HG02798 (cell line): ENCODE results near the gene SOHLH1.
"Not testable (repeated sequence)": the region's sequence is repeated elsewhere in the genome, so short reads cannot be mapped to it uniquely, and the experiment has no call there.

Experiments
- ATAC-seq: cut with Tn5 transposase; IDR thresholded peaks from one replicate; pipeline ENCODE4 v1.9.1; 2021; ENCODE audit warnings: mild to moderate bottlenecking; ENCODE audit not compliant: unreplicated experiment, poor library complexity

Gene SOHLH1

DNA sequence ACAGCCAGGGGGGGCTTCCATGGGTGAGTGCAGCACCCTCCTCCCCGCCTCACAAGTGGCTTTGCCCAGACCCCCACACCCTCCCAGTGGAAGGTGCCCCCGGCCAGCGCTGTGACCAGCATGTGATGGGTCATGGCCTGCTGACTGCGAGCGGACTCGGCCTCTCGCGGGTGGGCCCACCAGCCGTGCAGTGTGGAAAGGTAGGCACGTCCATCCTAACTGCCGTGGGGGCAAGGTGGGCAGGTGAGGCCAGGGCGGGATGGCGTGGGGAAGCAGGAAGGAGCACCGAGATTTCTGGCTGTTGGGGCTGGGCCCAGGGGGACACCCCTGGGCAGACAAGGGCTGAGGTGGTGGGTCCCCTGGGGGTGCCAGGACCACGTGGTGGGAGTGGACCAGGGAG lies 12.1 kb downstream of the SOHLH1 start:
- ATAC-seq: no peak

DNA sequence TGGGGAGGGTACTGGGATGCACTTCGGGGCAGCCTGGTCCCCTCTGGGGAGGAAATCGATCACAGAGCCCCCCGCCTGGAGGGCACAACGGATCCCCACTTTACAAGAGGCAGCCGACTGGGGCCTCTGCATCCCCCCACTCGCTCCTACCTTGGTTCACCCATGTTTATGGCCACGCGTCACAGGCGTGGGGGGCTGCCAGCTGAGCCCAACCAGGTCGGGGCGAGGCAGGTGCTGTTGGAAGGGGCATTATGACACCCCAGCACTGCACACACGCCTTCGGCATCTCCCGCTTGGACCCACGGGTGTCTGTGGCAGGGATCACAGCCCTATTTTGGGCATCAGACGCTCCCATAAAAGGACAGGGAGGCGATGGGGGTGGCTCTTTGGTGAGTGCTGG lies 14.6 kb downstream of the SOHLH1 start:
- no peak for ATAC-seq

DNA sequence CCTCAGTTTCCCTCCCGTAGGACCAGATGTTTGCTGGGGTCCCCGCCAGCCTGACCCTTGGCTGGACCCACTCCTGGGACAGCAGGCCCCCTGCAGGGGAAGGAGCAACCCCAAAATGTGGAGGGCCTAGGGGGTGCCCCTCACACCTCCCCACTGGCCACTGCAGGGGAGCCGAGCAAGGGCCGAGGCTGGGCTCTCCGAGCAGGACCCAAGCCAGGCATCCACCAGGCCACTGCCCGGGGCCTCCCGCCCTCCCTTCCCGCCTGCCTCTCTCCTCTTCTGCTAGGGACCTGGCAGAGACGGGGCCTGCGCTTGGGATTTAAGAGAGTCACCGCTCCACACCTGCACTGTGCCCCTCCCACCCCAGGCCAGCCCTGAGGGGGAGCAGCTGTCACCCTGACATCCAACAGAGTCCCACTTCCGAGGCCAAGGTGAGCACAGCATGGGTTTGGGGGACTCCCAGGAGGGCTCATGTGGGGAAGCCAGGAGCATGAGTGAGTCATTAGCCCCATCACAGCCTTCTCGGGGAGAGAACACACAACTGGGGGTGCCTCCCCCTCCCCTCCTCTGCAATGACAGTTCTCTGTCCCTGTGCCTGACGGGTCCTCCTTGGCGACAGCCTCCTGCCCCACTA lies 15.8 kb downstream of the SOHLH1 start:
- no peak for ATAC-seq

DNA sequence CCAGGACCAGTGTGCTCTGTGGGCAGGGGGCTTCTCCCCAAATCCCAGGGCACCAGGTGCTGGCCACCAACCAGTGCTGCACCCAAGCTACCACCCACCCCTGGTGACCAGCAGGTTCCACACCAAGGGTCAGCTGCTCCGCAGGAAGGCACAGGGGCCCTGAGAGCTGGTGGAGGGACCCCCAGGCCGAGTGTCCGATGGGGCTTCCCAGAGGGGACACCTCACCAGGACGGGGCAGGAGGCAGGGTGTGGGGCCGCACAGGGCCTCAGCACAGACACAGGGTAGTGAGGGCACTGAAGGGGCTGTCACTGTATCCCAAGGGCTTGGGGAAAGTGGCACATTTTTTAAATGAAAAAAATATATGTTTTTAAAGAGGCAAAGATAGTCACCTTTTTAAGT lies 18.1 kb downstream of the SOHLH1 start:
- ATAC-seq: no peak

DNA sequence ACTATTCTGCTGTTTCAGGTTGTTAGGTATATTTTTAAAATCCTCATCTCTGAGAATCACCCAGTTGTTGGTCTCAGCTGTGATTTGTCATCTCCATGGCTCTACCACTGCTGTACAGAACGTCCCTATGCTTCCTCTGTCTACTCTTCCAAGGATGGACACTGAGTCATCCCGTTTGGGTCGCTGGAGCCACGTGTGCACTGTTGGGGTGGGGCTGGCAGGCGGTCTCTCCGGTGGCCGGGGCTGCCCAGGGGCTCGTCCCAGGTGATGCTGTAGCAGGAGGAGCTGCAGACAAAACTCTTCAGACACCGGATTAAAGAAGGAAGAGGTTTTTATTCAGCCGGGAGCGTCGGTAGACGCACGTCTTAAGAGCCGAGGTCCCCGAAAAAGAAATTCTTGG lies 19.2 kb downstream of the SOHLH1 start:
- no peak for ATAC-seq

DNA sequence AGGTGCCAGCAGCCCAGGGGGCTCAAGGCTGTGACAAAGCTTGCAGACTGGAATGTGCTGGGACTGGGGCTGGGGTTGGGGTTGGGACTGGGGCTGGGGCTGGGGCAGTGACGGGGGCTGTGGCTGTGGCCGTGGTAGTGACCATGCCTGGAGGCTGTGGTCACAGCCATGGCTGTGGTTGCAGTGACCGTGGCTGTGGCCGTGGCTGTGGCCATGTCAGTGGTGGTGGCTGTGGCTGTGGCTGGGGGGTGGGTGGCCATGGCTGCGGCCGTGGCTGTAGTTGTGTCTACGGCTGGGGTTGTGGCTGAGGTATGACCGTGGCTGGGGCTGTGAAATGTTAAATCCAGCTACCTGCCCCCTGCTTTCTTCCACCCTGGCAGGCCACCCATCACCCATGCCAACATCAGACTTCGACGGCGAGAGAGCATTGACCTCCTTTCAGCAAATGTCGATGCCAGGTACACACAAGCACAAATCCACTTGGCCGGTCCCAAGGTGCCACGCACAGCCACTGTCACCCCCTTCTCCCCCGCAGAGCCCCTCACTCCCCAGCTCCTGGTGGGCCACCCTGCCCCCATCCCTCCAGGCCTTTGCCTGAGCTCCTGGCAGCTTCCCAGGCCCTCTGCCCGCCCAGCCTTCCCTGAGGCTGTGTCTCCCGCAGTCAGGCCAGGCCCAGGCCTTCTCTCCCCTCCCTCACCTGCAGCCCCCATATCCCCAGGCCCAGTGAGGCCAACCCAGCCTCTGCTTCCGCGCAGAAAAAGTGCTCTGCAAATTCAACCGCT lies 20.9 kb downstream of the SOHLH1 start:
- ATAC-seq: no peak

DNA sequence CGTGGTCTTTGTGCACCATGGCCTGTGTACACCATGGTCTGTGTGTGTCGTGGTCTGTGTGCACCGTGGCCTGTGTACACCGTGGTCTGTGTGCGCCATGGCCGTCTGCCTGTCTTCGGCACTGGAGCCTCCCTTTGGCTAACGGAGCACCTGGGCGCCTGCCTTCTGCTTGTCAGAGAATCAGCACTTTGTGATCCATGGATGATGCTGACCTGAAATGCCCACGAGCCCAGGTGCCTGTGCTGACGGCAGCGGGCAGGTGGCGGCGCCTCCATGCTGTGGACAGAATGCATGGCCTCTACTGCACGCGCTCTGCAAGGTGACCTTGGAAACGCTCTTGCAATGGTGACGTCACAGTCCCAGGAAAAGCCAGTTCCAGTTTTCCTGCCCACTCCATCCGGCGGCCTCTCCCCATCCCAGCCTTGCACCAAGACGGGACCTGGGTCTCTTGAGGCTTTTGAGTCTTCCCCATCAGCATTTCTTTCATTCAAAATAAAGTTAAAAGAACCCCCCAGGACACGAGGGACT lies 21.6 kb downstream of the SOHLH1 start:
- no peak for ATAC-seq

DNA sequence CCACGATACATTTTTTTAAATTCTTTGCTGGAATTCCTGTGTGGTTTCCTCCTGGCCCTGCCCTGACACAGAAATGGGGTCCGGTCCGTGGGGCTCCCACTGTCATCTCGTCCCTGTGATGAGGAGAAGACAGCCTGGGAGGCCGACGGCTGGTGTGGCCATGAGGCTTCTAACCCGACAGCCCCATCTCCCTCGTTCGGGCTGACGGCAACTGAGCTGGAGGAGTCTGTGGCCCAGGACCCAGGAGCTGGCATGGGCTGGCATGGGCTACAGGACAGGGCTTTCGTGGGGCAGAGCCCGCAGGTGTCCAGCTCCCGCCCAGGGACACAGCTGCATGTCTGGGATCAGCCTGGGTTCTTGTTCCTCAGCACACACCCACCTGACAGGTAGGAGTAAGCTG lies 22.4 kb downstream of the SOHLH1 start:
- no peak for ATAC-seq

DNA sequence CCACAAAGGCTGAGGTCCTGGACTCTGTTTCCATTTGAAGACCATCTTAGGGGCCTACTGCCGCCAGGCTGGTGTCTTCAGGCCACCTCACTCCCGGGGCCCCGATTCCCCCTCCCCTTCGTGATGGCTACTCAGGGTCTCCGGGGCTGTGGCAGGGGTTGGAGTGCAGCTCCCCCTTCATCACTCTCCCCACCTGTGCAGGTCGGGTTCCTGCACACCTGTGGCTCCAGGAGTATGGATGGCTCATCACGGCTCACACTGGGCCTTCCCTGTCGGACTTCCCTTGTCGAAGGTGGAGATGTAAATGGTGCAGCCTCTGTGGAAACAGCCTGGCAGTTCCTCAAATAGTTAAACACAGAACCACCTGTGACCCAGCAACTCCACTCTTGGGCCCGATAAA lies 24.3 kb downstream of the SOHLH1 start:
- ATAC-seq: no peak

DNA sequence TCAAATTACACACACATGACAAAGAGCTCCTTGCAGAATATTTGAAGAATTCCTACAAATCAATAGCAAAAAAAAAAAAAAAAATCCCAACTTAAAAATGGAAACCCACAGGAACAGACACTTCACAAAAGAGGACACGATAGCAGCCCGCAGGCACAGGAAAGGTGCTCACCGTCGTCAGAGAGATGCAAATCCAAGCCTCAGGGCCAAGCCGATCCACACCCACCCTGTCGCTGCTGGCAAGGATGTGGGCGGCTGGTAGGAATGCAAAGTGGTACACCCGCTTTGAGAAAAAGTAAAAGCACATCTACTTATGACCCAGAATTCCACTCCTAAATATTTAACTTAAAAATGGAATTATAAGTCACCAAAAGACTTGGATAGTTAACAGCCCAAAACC lies 25.3 kb downstream of the SOHLH1 start:
- no peak for ATAC-seq

DNA sequence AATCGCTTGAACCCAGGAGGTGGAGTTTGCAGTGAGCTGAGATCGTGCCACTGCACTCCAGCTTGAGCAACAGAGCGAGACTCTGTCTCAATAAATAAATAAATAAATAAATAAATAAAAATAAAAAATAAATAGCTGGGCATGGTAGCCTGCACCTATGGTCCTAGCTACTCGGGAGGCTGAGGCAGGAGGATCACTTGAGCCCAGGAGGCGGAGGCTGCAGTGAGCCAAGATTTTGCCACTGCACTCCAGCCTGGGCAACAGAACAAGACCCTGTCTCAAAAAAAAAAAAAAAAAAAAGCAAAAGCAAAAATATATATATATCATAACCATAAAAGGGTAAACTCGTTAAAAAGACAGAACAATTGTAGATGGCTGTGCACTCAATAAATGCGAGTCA lies 26.5 kb downstream of the SOHLH1 start:
- not testable (repeated sequence) for ATAC-seq

DNA sequence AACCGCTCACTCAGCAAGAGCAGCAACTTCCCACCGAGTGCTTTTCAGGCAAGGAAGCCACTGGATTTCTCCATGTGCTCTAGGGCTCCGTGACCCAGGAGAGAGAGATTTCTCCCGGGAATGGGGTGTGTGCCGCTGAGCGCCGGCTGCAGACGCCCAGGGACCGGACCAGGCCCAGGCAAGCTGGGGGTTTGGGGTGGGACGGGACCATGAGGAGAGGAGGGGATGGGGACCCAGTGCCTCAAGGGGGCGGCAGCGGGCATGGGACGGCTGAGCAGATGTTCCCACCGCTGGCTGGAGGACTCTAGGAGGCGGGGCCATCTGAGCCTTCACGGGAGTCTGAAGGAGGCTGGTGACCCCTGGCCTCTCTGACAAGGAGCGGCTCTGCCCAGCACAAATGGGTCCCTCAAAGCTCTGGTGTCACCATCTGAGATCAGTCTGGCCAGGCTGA lies 27.7 kb downstream of the SOHLH1 start:
- ATAC-seq: no peak

DNA sequence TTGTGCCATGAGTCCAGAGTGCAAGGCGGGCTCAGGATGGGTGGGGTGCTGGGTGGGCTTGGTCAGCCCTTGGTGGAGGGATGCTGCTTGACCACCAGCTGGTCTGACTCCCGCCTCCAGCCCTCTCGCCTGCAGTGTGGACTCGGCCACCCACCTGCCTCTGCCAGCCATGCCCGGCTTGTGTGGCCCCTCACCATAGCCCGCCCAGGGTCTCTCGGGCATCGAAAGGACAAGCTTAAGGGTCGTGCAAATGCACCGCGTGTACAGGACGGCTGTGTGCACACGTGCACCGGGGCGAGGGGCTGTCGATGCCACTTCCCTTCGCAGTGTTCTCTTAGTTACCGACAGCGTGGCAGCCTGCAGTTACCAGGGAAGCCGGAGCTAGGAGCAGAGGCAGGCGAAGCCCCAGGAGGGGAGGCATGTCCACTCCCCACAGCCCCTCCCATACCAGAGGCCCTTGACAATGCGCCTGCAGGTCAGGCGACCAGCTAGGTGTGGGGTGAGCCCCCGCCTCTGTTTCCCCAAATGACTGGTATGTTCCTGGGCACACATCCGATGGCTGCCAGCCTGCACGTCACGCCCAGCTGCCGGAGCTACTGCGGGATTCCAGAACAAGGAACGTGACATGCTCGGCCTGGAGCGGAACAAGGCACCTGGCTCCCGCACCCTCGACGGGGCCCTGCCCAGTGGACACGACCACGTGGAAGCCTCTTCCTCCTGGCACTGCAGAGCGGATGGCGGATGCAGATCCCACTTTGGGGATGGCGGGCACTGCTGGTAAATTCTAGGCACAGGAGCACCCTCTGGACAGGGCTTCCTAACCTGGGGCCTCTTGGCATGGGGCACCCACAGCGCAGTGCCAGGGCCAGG lies 28.3 kb downstream of the SOHLH1 start:
- no peak for ATAC-seq

DNA sequence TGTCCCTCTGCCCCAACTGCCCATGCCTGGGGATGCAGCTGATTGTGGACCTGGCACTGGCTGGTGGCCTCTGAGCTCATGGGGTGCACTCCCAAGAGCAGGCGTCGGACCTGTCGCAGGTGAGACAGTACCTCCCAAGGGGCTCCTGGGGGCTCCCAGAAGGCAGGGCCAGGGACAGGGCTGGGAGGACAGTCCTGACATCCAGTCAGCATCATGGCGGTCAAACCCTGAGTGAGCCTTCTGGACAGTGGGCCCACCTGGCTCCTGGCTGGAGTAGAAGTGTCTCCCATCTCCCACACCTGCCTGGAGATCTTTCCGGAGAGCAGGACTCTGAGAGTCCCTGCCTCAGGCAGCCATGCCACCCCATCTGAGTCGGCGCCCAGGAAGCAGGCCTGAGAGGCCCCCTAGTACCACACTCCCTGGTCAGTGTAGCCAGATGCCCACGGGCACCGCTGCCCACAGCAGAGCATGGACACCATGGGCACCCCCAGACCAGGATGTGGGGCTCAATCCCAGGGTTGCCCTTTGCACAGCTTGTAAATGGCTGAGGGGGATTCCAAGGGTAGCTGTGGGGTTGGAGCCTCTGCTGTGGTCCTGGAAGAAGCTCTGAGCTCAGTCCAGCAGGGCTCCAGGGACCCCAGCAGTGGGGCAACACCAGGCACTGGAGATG lies 29.5 kb downstream of the SOHLH1 start:
- ATAC-seq: no peak

DNA sequence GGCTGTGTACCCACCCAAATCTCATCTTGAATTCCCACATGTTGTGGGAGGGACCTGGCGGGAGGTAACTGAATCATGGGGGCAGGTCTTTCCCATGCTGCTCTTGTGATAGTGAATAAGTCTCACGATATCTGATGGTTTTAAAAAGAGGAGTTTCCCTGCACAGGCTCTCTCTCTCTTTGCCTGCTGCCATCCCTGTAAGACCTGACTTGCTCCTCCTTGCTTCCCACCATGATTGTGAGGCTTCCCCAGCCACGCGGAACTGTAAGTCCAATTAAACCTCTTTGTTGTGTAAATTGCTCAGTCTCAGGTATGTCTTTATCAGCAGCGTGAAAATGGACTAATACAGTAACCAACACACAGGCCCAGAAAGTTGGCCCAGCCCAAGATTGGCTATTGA lies 30.3 kb downstream of the SOHLH1 start:
- ATAC-seq: not testable (repeated sequence)

DNA sequence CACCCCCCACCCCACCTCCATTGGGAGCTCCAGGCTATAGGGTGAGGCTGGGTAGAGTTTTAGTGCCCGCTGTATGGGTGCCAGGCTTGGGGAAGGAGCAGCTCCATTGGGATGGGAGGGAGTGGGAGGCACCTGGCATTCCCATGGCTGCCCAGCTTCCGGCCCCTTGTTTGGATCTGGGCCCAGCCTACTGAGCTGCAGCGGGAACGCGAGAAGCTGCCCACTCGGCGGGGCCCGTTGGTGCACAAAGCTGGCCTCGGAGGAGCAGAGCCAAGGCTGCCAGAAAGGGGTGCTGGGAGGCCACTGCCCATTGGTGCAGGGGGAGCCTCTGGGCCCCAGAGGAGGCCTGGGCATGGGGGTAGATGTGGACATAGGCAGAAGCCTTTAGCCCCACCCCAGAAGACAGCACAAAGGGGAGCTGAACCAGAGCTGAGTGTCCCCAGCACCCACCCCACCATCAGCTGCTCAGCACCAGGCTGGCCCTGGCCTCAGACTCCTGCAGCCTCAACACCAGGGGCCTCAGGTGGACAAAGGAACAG lies 31.7 kb downstream of the SOHLH1 start:
- ATAC-seq: no peak

DNA sequence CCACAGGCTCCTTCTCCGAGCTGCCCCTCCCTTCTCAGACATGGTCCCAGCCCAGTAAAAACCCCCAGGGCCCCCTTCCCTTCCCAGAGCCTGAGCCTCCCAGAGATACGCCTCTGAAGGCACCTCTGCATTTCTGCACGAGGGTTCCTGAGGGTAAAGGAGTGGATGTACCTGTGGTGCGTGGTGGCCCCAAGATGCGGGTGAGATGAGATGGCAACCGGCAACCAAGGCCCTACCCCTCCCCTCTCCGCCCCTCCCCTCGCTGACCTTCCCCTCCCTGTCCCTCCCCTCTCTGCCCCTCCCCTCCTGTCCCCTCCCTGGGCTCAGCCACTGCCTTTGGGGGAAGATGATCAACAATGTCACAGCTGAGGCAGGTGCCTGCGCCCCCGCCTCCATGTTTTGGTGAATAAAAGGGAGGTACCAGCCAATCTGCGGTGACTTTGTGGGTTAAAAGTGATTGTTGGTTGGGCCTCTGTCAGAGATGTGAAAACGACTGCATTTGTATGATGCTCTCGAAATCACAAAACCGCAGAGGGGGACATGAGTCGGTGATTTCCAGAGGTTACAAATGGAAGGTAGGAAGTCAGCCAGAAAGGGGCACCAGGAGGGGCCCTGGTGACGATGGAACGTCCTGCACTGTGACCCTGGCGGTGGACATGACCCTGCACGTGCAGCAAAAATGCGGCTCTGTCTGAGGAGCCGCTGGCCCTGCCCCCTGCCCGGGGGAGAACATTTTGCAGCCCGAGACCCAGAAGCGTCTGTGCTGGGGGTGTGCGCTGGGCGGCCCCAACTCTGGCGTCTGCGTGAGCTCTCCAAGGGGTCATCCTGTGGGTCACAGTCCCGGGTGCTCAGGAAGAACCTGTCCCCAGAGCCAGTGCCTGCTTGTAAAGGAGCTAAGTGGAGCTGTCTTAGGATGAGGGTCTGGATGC lies 32.5 kb downstream of the SOHLH1 start:
- ATAC-seq: no peak

DNA sequence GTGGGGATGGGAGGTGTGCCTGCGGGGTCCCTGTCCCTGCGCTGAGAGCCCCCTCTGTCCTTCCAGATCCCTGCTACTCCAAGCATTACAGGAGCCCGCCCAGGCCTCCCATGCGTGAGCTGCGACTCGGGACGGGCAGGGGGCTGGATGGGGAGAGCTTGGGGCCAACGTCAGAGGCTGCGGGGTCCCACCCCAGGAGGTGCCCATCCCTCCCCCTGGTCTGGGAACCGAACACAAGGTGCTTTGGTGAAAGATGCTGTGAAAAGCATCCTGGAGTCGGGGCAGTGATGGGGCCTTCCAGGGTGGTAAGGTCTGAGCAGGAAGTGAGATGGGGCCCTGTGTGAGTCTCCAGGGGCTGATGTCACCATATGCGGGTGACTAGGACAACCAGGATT lies 33.5 kb downstream of the SOHLH1 start:
- no peak for ATAC-seq
